Kidney capillary endothelial cell (primary cell): ENCODE results near the gene GPR61.

Experiments used
- DNase-seq: peaks from one replicate; pipeline ENCODE4 v3.0.0-alpha.2; 2018; ENCODE audit warnings: low spot score

The GPR61 gene

GRCh38 chr1:109535481-109535880 is 4.2 kb upstream of the GPR61 start:
- no peak for DNase-seq

GRCh38 chr1:109535971-109536491 is 3.6 kb upstream of the GPR61 start:
- no peak for DNase-seq

GRCh38 chr1:109537450-109538178 is 2.1 kb upstream of the GPR61 start:
- no peak for DNase-seq

- no peak for DNase-seq
These were observed 681 bp upstream of the GPR61 start for GRCh38 chr1:109538827-109539555.

- DNase-seq: no peak
These were observed 1.4 kb downstream of the GPR61 start for GRCh38 chr1:109541102-109541501.

- no peak for DNase-seq
These were observed 3.0 kb downstream of the GPR61 start for GRCh38 chr1:109542657-109543056.

- no peak for DNase-seq
These were observed 3.8 kb downstream of the GPR61 start for GRCh38 chr1:109543283-109543987.

GRCh38 chr1:109543988-109544735 is 4.5 kb downstream of the GPR61 start:
- no peak for DNase-seq

GRCh38 chr1:109546311-109547109 is 6.8 kb downstream of the GPR61 start:
- peak; percentile 88 for DNase-seq

GRCh38 chr1:109547463-109548320 is 8.0 kb downstream of the GPR61 start:
- peak; percentile 26 for DNase-seq

- DNase-seq: peak; percentile 94
These were observed 8.9 kb downstream of the GPR61 start, which contains the start of gene GNAI3 for GRCh38 chr1:109548321-109549267. TSS of gene GNAI3 (plus strand) at chr1:109548615. CDS start at chr1:109548721, 106 bp downstream.

- no peak for DNase-seq
These were observed 16.9 kb downstream of the GPR61 start for GRCh38 chr1:109556563-109556962.

GRCh38 chr1:109557520-109557919 is 17.8 kb downstream of the GPR61 start:
- DNase-seq: no peak

GRCh38 chr1:109559995-109560394 is 20.3 kb downstream of the GPR61 start:
- no peak for DNase-seq

- DNase-seq: no peak
These were observed 24.7 kb downstream of the GPR61 start for GRCh38 chr1:109564194-109564878.

GRCh38 chr1:109565241-109565640 is 25.6 kb downstream of the GPR61 start:
- no peak for DNase-seq

GRCh38 chr1:109566982-109567381 is 27.3 kb downstream of the GPR61 start:
- DNase-seq: no peak
